Eye (tissue), 1 donor: ENCODE results near the gene FAM171A2.
"Not testable (repeated sequence)": the region's sequence is repeated elsewhere in the genome, so short reads cannot be mapped to it uniquely, and the experiment has no call there.

ENCODE experiments used
- DNase-seq: peaks from one replicate; pipeline ENCODE4 v3.0.0-alpha.2; 2015

Gene FAM171A2

GRCh38 chr17:44360144-44360533 is 3.5 kb downstream of the FAM171A2 start:
- no peak for DNase-seq

- DNase-seq, result no peak
Observed at GRCh38 chr17:44359458-44360143, 4.1 kb downstream of the FAM171A2 start.

GRCh38 chr17:44359006-44359405 is 4.6 kb downstream of the FAM171A2 start:
- no peak for DNase-seq

GRCh38 chr17:44358066-44358465 is 5.6 kb downstream of the FAM171A2 start:
- no peak for DNase-seq

DNA sequence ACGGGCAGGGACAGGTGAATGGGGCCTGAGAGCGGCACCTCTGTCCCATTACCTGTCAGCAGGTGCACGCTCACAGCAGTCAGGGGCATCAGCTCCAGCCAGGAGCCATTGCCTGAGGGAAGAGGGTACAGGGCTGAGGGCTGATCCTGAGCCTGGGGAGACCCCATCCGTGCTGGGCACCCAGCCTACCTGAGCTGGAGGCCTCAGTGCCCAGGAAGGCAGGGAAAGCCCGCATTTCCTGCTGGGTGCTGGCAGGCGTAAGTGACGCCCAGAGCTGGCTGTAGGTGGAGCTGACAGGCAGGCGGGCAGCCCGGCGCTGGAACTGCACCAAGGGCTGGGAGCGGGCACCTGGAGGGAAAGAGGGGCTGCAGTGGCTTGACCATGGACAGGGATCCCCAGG is 7.4 kb downstream of the FAM171A2 start:
- DNase-seq, result no peak

DNA sequence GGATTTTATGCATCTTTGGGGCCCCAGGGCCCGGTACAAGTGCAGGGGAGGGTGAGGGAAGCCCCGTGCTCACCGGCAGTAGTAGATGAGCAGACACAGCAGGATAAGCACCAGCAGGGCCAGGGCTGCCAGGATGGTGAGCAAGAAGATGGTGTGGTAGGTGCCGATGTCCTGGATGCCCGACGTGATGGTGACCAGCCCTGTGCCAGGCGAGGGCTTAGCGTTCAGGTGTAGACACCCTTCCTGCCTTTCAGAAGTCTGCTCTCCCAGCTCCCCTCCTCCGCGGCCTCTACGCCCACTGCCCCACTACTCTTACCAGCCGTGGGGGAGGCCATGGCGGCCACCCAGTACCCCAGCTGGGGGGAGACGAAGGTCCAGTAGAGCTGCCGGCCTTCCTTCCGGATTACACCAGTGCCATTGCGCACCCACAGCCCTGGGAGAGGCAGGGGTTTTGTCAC is 8.0 kb downstream of the FAM171A2 start:
- no peak for DNase-seq

GRCh38 chr17:44354582-44355561 is 8.8 kb downstream of the FAM171A2 start:
- peak; percentile 84 for DNase-seq

DNA sequence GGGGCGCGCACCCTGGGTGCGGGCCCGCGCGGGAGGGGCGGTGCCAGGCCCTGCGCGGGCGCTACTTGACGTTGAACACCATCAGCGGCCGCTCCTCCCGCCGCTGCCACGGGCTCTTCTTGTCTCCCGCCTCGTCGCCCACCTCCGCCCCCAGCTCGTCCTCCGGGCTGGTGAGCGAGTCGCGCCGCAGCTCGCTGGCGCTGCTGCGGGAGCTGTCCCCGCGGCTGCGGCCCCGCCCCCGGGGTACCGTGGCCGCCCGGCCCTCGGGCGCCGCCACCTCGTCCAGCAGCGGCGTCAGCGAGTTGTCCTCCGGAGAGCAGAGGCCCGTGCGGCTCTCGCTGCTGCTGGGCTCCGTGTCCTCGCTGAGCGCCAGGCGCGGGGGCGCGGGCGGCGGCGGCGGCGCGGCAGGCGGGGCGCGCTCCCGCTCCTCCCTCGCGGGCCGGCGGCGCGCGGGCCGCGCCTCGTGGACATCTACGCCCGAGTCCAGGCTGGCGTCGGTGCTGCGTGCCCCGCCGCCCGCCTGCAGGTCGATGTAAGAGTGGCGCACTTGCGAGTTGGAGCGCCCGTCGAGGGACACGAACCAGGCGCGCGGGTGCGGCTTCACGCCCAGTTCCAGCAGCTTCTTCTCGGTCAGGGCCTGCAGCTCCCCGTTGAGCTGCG is 9.9 kb downstream of the FAM171A2 start:
- DNase-seq, result peak; percentile 48

GRCh38 chr17:44352828-44353671 is 10.6 kb downstream of the FAM171A2 start:
- DNase-seq, result peak; percentile 44

DNA sequence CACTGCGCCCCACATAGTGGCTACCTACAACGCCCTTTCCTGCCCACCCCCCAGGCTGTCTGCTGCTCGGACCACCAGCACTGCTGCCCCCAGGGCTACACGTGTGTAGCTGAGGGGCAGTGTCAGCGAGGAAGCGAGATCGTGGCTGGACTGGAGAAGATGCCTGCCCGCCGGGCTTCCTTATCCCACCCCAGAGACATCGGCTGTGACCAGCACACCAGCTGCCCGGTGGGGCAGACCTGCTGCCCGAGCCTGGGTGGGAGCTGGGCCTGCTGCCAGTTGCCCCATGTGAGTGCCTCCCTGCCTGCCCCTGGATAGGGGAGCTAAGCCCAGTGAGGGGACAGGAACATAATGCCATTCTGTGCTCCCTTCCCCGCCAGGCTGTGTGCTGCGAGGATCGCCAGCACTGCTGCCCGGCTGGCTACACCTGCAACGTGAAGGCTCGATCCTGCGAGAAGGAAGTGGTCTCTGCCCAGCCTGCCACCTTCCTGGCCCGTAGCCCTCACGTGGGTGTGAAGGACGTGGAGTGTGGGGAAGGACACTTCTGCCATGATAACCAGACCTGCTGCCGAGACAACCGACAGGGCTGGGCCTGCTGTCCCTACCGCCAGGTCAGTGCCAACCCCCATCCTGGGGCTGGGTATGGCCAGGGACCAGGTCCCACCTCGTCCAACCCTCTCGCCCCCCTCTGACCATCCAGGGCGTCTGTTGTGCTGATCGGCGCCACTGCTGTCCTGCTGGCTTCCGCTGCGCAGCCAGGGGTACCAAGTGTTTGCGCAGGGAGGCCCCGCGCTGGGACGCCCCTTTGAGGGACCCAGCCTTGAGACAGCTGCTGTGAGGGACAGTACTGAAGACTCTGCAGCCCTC is 11.5 kb downstream of the FAM171A2 start:
- DNase-seq, result no peak

GRCh38 chr17:44351464-44351863 is 12.2 kb downstream of the FAM171A2 start:
- DNase-seq, result no peak

GRCh38 chr17:44350733-44351226 is 12.9 kb downstream of the FAM171A2 start:
- DNase-seq, result peak; percentile 89

GRCh38 chr17:44349553-44350070 is 14.0 kb downstream of the FAM171A2 start:
- no peak for DNase-seq

GRCh38 chr17:44348988-44349364 is 14.7 kb downstream of the FAM171A2 start:
- DNase-seq, result no peak

- DNase-seq, result no peak
Observed at GRCh38 chr17:44348234-44348987, 15.2 kb downstream of the FAM171A2 start.

GRCh38 chr17:44347206-44348055 is 16.2 kb downstream of the FAM171A2 start:
- not testable (repeated sequence) for DNase-seq

DNA sequence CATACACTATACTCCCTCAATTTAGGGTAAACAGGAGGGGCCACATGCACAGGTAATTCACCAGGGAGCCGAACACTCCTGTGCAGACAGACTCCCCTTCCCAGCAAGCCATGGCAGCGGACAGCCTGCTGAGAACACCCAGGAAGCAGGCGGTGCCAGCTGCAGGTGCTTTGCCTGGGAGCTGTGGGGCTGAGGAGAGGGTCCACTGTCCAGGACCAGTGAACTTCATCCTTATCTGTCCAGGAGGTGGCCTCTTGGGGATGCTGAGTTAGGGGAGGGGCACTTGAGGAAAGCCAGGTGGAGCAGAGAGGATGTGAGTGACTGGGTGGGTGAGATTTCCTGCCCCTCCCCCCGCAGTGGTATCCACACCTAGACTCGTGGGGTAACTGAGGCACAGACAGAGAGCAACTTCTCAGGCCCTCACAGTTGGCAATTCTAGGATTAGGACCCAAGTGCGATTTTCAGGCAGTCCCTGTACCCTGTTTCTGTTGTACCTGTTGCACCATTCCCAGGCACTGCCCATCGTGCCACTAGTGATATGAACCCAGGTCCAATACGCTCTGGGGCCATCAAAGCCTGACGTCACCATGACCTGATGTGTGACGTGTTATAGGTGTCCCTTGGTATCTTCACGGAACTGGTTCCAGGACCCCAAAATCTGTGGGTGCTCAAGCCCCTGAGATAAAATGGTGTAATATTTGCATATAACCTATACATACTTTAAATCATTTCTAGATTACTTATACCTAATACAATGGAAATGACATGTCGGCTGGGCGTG is 17.4 kb downstream of the FAM171A2 start:
- no peak for DNase-seq

GRCh38 chr17:44345454-44346026 is 18.1 kb downstream of the FAM171A2 start:
- peak; percentile 93 for DNase-seq
